GM18520 (cell line): Measurements from ENCODE around the gene IL27RA.
"Not testable (repeated sequence)": the region's sequence is repeated elsewhere in the genome, so short reads cannot be mapped to it uniquely, and the experiment has no call there.

Experiments used
- ATAC-seq: cut with Tn5 transposase; IDR thresholded peaks from one replicate; pipeline ENCODE4 v1.9.1; 2021; ENCODE audit not compliant: unreplicated experiment

IL27RA gene

GRCh38 chr19:14027856-14028450 lies 3.6 kb upstream of the IL27RA start, which contains the start of gene RLN3:
TSS of gene RLN3 (plus strand) at chr19:14028148. CDS start at chr19:14028205, 57 bp downstream.
- no peak for ATAC-seq

- no peak for ATAC-seq
Observed at GRCh38 chr19:14028901-14029300, 2.7 kb upstream of the IL27RA start.

DNA sequence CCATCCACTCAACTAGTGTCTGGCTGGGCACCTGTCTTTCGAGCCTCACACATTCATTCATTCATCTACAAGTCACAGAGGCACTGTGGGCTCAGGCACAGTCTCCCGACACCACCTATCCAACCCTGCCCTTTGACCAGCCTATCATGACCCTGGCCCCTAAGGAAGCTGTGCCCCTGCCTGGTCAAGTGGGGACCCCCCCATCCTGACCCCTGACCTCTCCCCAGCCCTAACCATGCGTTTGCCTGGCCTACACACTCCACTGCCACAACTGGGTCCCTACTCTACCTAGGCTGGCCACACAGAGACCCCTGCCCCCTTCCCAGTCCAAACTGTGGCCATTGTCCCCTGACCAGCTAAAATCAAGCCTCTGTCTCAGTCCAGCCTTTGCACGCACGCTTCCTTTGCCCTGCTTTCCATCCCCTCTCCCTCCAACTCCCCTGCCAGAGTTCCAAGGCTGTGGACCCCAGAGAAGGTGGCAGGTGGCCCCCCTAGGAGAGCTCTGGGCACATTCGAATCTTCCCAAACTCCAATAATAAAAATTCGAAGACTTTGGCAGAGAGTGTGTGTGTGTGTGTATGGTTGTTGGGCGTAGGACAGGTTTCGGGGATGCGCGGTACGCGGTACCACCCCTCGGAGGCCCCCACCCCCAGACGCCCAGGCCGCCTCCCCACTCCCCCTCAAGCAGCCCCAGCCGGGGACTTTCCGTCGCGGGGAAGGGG lies 404 bp upstream of the IL27RA start:
- no peak for ATAC-seq

DNA sequence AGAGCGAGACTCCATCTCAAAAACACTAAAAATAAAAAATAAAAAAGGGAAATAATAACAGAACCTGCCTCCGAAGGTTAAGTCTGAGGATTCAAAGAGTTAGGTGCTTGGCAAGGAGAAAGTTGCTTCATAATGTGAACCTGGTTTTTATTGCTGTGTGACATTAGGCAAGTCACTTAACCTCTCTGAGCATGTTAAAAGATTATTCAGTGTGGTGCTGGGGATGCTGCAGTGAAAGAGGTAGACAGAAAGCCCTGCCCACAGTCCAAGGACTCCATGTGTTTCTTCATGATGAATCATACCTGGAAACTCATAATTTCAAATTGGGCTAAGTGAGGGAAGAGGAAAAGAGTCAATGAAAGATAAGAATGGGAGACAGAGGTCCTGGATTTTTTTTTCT lies 2.4 kb downstream of the IL27RA start:
- ATAC-seq, result no peak

- ATAC-seq, result not testable (repeated sequence)
Observed at GRCh38 chr19:14035159-14035558, 3.6 kb downstream of the IL27RA start.

DNA sequence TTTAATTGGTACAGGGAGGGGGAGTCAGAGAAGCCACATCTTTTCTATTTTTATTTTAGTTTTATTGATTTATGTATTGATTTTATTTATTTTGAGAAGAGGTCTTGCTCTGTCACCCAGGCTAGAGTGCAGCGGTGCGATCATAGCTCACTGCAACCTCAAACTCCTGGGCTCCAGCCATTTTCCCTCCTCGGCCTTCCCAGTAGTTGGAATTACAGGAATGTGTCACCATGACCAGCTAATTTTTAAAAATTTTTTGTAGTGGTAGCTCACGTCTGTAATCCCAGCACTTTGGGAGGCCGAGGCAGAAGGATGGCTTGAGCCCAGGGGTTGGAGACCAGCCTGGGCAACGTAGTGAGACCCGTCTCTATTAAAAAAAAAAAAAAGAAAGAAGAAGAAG lies 4.1 kb downstream of the IL27RA start:
- no peak for ATAC-seq

- no peak for ATAC-seq
Observed at GRCh38 chr19:14039181-14039580, 7.6 kb downstream of the IL27RA start.

DNA sequence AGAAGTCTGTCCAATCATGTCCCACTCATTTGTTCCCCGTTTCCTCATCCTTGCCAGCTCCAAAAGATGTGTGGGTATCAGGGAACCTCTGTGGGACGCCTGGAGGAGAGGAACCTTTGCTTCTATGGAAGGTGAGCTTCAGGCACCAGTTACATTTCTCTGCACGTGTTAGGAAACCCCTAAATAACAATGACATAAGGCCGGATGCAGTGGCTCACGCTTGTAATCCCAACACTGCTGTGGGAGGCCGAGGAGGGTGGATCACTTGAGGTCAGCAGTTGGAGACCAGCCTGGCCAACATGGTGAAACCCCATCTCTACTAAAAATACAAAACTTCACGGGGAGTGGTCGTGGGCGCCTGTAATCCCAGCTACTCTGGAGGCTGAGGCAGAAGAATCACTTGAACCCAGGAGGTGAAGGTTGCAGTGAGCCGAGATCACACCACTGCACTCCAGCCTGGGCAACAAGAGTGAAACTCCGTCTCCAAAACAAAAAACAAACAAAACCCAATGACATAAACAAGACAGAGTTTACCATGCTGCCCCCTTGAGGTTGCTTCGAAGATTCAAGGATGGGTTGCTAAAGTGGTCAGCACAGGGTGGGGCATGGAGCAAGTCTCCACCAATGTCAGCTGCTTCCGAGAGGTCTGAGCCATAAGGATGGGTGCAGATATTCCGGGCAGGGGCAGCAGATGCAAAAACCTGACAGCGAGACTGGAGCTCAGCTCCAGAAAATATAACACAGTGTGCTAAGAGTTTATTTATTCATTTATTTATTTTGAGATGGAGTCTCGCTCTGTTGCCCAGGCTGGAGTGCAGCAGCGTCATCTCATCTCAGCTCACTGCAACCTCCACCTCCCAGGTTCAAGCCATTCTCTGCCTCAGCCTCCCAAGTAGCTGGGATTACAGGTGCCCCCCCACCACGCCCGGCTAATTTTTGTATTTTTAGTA lies 11.4 kb downstream of the IL27RA start:
- not testable (repeated sequence) for ATAC-seq

- not testable (repeated sequence) for ATAC-seq
Observed at GRCh38 chr19:14047866-14048265, 16.3 kb downstream of the IL27RA start.

- ATAC-seq, result no peak
Observed at GRCh38 chr19:14048443-14049153, 17.0 kb downstream of the IL27RA start.

GRCh38 chr19:14050512-14050911 lies 18.9 kb downstream of the IL27RA start:
- no peak for ATAC-seq

GRCh38 chr19:14050961-14051360 lies 19.4 kb downstream of the IL27RA start:
- not testable (repeated sequence) for ATAC-seq

DNA sequence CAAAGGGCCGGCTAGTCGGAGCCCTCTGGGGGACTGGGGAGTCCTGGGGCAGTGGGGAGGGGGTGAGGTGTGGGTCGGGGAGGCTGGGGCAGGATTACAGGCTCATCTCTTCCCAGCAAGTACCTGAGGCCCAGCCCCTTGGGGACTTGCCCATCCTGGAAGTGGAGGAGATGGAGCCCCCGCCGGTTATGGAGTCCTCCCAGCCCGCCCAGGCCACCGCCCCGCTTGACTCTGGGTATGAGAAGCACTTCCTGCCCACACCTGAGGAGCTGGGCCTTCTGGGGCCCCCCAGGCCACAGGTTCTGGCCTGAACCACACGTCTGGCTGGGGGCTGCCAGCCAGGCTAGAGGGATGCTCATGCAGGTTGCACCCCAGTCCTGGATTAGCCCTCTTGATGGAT lies 20.4 kb downstream of the IL27RA start:
- no peak for ATAC-seq

DNA sequence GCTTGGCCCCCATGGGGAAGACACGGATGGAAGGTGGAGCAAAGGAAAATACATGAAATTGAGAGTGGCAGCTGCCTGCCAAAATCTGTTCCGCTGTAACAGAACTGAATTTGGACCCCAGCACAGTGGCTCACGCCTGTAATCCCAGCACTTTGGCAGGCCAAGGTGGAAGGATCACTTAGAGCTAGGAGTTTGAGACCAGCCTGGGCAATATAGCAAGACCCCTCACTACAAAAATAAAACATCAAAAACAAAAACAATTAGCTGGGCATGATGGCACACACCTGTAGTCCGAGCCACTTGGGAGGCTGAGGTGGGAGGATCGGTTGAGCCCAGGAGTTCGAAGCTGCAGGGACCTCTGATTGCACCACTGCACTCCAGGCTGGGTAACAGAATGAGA lies 20.9 kb downstream of the IL27RA start:
- no peak for ATAC-seq

GRCh38 chr19:14053032-14053431 lies 21.5 kb downstream of the IL27RA start:
- no peak for ATAC-seq

DNA sequence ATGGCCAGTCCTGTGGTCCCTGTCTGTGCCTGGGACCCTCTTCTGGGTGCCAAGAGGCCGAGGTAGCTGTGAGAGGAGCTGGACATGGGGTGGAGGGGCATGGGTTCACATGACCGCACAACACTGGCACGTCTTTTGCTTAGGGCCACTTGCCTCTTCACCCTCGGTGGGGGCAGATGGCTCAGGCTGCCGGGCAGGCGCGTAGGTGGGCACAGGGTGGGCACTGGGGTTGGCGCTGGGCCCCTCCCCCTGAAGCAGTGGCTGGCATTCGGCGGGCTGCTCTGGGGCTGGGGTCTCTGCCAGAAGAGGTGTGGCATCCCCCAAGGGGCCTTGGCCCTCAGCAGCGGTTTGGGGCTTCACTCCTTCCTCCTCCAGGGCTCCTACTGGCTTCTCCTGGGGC lies 21.9 kb downstream of the IL27RA start:
- ATAC-seq, result no peak

- ATAC-seq, result no peak
Observed at GRCh38 chr19:14054099-14054498, 22.5 kb downstream of the IL27RA start.

- no peak for ATAC-seq
Observed at GRCh38 chr19:14054721-14055120, 23.2 kb downstream of the IL27RA start.

- no peak for ATAC-seq
Observed at GRCh38 chr19:14055396-14055795, 23.8 kb downstream of the IL27RA start.

- no peak for ATAC-seq
Observed at GRCh38 chr19:14056069-14056666, 24.6 kb downstream of the IL27RA start.
